ENCODE results near the gene NEK8. TPM values are rescaled to one million over a fixed set of nuclear protein-coding genes. Genes with fewer than 3 reads are reported as not detected.
"Not testable (repeated sequence)": the region's sequence is repeated elsewhere in the genome, so short reads cannot be mapped to it uniquely, and the experiment has no call there.

NEK8 gene
- total and polyA plus RNA-seq, 4 donors, result 1.5 to 5.0 (median 3.2) TPM

DNA sequence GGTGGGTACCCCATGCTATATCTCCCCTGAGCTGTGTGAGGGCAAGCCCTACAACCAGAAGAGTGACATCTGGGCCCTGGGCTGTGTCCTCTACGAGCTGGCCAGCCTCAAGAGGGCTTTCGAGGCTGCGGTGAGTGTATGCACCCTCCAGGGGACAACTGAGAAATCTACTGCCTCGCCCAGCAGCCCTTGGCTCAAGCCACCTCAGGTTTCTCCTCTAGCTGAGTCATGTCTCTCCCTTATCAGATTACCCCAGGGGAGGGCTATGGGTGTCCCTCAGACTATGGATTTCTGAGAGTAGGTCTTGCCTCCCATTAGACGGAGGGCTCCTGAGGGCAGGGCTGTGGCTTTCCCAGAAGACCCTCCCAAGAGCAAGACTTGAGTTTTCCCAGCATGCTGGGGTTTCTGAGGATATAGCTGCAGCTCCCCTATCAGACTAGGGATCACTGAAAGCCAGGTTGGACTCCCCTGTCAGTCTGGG, 6.7 kb downstream of the NEK8 start:
- WGBS (ENCODE audit: insufficient coverage), result 80% methylated on average over 4 of the region's 5 CpGs
- H3K4me1 ChIP-seq (ENCODE audit: control insufficient read depth, insufficient read depth, low read length), result no peaks in the 10 kb centered on the region
- no peak overlapping the region for H3K4me3 ChIP-seq (ENCODE audit: low read depth, low read length)
- H3K36me3 ChIP-seq (ENCODE audit: control insufficient read depth, insufficient read depth, low read length), result peaks cover 15% of the 10 kb centered on the region
- H3K27me3 ChIP-seq (ENCODE audit: control insufficient read depth, insufficient read depth, low read length), result no peaks in the 10 kb centered on the region
- H3K27ac ChIP-seq (ENCODE audit: low read depth, low read length), result no peak overlapping the region
- DNase-seq (ENCODE audit: low read depth in 4 of 6, low spot score in 6 of 6), result no peak
- no peaks in the 10 kb centered on the region for H3K9me3 ChIP-seq (ENCODE audit: control insufficient read depth, insufficient read depth, low read length)

GRCh38 chr17:28735913-28736769, 7.6 kb downstream of the NEK8 start:
- H3K27me3 ChIP-seq (ENCODE audit: control insufficient read depth, insufficient read depth, low read length); H3K4me1 ChIP-seq (ENCODE audit: control insufficient read depth, insufficient read depth, low read length); DNase-seq (ENCODE audit: low read depth in 4 of 6, low spot score in 6 of 6); H3K4me3 ChIP-seq (ENCODE audit: low read depth, low read length); H3K9me3 ChIP-seq (ENCODE audit: control insufficient read depth, insufficient read depth, low read length); H3K27ac ChIP-seq (ENCODE audit: low read depth, low read length): not testable (repeated sequence)
- WGBS (ENCODE audit: insufficient coverage), result no CpG with 5 or more reads among the region's 8 CpGs
- H3K36me3 ChIP-seq (ENCODE audit: control insufficient read depth, insufficient read depth, low read length), result peaks cover 16% of the 10 kb centered on the region

- H3K27ac ChIP-seq (ENCODE audit: low read depth, low read length), result no peak overlapping the region
- H3K4me3 ChIP-seq (ENCODE audit: low read depth, low read length), result no peak overlapping the region
- 95% methylated on average over 9 of the region's 12 CpGs for WGBS (ENCODE audit: insufficient coverage)
- H3K9me3 ChIP-seq (ENCODE audit: control insufficient read depth, insufficient read depth, low read length), result no peaks in the 10 kb centered on the region
- H3K4me1 ChIP-seq (ENCODE audit: control insufficient read depth, insufficient read depth, low read length), result peaks cover 15% of the 10 kb centered on the region
- no peak for DNase-seq (ENCODE audit: low read depth in 4 of 6, low spot score in 6 of 6)
- H3K36me3 ChIP-seq (ENCODE audit: control insufficient read depth, insufficient read depth, low read length), result peaks cover 18% of the 10 kb centered on the region
- no peaks in the 10 kb centered on the region for H3K27me3 ChIP-seq (ENCODE audit: control insufficient read depth, insufficient read depth, low read length)
These were observed 8.7 kb downstream of the NEK8 start for GRCh38 chr17:28737316-28737715.

GRCh38 chr17:28737770-28738679, 9.4 kb downstream of the NEK8 start:
- no peak overlapping the region for H3K27ac ChIP-seq (ENCODE audit: low read depth, low read length)
- WGBS (ENCODE audit: insufficient coverage), result 89% methylated on average over 16 of the region's 22 CpGs
- DNase-seq (ENCODE audit: low read depth in 4 of 6, low spot score in 6 of 6), result no peak

DNA sequence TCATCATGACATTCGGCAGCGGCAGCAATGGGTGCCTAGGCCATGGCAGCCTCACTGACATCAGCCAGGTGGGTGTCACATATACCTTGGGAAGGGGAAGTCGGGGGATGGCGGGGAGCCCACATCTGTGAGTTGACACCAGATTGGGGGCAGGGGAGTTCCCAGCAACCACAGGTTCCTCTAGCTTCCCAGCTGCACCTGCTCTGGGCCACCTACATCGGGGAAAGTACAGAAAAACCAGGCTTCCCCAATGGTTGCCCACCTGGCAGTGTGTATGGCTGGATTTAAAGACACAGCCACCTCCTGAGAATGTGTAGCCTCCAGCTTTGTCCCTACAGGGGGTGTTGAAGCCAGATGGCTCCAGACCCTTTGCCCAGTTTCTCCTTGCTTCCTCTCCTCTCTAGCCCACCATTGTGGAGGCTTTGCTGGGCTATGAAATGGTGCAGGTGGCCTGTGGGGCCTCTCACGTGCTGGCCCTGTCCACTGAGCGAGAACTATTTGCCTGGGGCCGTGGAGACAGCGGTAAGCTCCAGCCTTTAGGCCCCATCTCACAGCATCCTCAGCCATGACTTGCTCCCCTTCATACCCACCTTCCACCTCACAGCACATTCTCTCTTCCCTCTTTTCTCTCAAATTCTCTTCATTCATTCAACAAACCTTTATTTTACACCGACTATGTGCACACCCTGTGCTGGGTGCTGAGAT, 10.2 kb downstream of the NEK8 start:
- H3K36me3 ChIP-seq (ENCODE audit: control insufficient read depth, insufficient read depth, low read length), result peaks cover 18% of the 10 kb centered on the region
- DNase-seq (ENCODE audit: low read depth in 4 of 6, low spot score in 6 of 6), result no peak
- no peaks in the 10 kb centered on the region for H3K9me3 ChIP-seq (ENCODE audit: control insufficient read depth, insufficient read depth, low read length)
- H3K4me1 ChIP-seq (ENCODE audit: control insufficient read depth, insufficient read depth, low read length), result peaks cover 29% of the 10 kb centered on the region
- H3K27me3 ChIP-seq (ENCODE audit: control insufficient read depth, insufficient read depth, low read length), result no peaks in the 10 kb centered on the region
- H3K27ac ChIP-seq (ENCODE audit: low read depth, low read length), result no peak overlapping the region
- WGBS (ENCODE audit: insufficient coverage), result 91% methylated on average over 8 of the region's 10 CpGs
- no peak overlapping the region for H3K4me3 ChIP-seq (ENCODE audit: low read depth, low read length)

More at GRCh38 chr17:28737770-28738679, 9.4 kb downstream of the NEK8 start:
- no peak overlapping the region for H3K4me3 ChIP-seq (ENCODE audit: low read depth, low read length)
- peaks cover 18% of the 10 kb centered on the region for H3K36me3 ChIP-seq (ENCODE audit: control insufficient read depth, insufficient read depth, low read length)
- no peaks in the 10 kb centered on the region for H3K9me3 ChIP-seq (ENCODE audit: control insufficient read depth, insufficient read depth, low read length)
- no peaks in the 10 kb centered on the region for H3K27me3 ChIP-seq (ENCODE audit: control insufficient read depth, insufficient read depth, low read length)
- peaks cover 22% of the 10 kb centered on the region for H3K4me1 ChIP-seq (ENCODE audit: control insufficient read depth, insufficient read depth, low read length)

DNA sequence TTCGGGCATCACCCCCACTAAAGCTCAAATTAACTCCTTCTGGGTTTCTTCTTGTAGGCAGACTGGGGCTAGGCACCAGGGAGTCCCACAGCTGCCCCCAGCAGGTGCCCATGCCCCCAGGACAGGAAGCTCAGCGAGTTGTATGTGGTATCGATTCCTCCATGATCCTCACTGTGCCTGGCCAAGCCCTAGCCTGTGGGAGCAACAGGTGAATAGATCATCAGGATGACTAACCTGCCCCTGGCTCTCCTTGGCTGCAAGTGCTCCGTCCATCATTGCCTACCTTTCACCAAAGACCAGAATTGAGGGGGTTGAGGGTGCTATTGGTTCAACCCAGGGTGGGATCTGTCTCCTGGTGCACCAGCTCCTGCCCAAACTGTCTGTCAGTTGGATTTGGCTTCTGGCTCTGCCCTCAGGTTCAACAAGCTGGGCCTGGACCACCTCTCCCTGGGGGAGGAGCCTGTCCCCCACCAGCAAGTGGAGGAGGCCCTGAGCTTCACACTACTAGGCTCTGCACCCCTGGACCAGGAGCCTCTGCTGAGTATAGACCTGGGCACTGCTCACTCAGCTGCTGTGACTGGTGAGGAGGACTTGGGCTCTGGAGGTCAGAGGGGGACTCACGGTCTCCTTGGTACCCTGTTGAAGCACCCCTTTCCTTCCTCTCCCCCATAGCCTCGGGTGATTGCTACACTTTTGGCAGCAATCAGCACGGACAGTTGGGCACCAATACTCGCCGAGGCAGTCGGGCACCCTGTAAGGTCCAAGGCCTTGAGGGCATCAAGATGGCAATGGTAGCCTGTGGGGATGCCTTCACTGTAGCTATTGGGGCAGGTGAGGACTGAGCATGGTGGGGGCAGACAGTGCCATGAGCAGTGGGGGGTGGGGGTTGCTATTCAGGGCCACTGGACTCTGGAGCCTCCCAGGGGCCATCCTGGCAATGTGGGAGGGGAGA, 12.1 kb downstream of the NEK8 start:
- peaks cover 26% of the 10 kb centered on the region for H3K36me3 ChIP-seq (ENCODE audit: control insufficient read depth, insufficient read depth, low read length)
- no peak for DNase-seq (ENCODE audit: low read depth in 4 of 6, low spot score in 6 of 6)
- H3K4me3 ChIP-seq (ENCODE audit: low read depth, low read length), result no peak overlapping the region
- no peaks in the 10 kb centered on the region for H3K27me3 ChIP-seq (ENCODE audit: control insufficient read depth, insufficient read depth, low read length)
- WGBS (ENCODE audit: insufficient coverage), result 88% methylated on average over 9 of the region's 10 CpGs
- peaks cover 43% of the 10 kb centered on the region for H3K4me1 ChIP-seq (ENCODE audit: control insufficient read depth, insufficient read depth, low read length)
- no peak overlapping the region for H3K27ac ChIP-seq (ENCODE audit: low read depth, low read length)
- no peaks in the 10 kb centered on the region for H3K9me3 ChIP-seq (ENCODE audit: control insufficient read depth, insufficient read depth, low read length)

DNA sequence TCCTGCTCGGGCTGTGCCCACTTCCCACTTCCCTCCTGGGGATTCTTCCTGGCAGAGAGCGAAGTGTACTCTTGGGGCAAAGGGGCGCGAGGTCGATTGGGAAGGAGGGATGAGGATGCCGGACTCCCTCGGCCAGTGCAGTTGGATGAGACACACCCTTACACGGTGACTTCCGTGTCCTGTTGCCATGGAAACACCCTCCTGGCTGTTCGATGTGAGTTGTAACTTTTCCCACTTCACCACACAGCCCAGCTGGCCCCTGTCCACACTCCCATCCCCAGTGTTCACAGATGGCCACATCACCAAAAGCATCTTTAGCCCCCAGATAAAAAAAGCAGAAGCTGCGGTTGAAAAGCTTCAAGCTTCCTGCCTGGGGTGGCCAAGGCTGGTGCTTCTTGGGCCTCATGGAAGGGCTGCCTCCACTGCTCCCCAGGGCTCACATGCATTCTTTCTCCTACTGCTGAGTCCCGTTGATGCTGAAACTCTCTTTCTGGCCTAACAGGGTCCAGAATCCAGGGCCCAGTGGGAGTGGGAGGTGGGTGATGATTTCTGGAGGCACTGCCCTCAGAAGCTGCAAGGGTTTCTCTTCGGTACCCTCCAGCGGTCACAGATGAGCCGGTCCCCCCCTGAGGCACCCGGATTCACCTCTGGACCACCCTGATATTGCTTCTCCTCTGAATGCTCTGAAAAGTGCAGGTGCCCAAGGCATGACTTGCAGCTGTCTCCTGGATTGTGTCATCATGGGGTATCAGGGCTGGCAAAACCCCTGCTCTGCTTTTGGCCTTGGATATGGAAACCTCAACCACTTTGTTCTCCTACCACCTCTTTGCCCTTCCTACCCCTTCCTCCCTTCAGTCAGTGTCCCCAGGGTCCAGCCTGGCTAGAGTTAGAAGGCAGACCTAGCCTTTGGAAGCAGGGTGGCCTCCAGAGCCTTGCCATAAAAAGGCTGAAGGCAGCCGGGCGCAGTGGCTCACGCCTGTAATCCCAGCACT, 13.1 kb downstream of the NEK8 start:
- Histone ChIP-seq H3K27me3 (ENCODE audit: control insufficient read depth, insufficient read depth, low read length) (no peaks in the 10 kb centered on the region), H3K9me3 (ENCODE audit: control insufficient read depth, insufficient read depth, low read length) (no peaks in the 10 kb centered on the region), H3K4me1 (ENCODE audit: control insufficient read depth, insufficient read depth, low read length) (peaks cover 53% of the 10 kb centered on the region), H3K27ac (ENCODE audit: low read depth, low read length) (no peak overlapping the region), H3K36me3 (ENCODE audit: control insufficient read depth, insufficient read depth, low read length) (peaks cover 36% of the 10 kb centered on the region), H3K4me3 (ENCODE audit: low read depth, low read length) (no peak overlapping the region)
- DNase-seq (ENCODE audit: low read depth in 4 of 6, low spot score in 6 of 6), result no peak
- 53% methylated on average over 7 of the region's 19 CpGs for WGBS (ENCODE audit: insufficient coverage)
